ENCODE measurements around the gene CYP2W1. TPM values are rescaled to one million over a fixed set of nuclear protein-coding genes. Genes with fewer than 3 reads are reported as not detected.

CYP2W1 gene
- total and polyA plus RNA-seq, 3 donors from 2014 or later = 0.61 to 1.2 (median 0.71) TPM

- Histone ChIP-seq H3K9me3 (no peaks in the 10 kb centered on the region), H3K27ac (peak within 1 kb of the TSS; percentile 51 to 89), H3K27me3 (no peaks in the 10 kb centered on the region), H3K36me3 (ENCODE audit: low read depth, missing control alignments) (no peaks in the 10 kb centered on the region), H3K4me1 (peaks cover 25% of the 10 kb centered on the region), H3K4me3 (peak within 1 kb of the TSS; percentile 84 to 94)
- TF ChIP-seq CTCF (IDR thresholded peaks at IDR 0.05) (no peak), POLR2A (IDR thresholded peaks at IDR 0.05) (peak; percentile 7)
- intact Hi-C loops (cut with DNase I; ENCODE audit: low total_unique reads) = no loop called here
- peak; percentile 90 for DNase-seq
- 0% methylated on average over 9 to 66 of the region's 78 CpGs for WGBS, 2 donors
Measured at GRCh38 chr7:974820-975681, 7.9 kb upstream of the CYP2W1 start, which contains the start of gene COX19. COX19 (minus strand) TSS chr7:975549; CDS start chr7:975509, 40 bp downstream.

GRCh38 chr7:975702-976473 is 7.1 kb upstream of the CYP2W1 start:
- Histone ChIP-seq H3K9me3 (no peaks in the 10 kb centered on the region), H3K36me3 (ENCODE audit: low read depth, missing control alignments) (no peaks in the 10 kb centered on the region), H3K27me3 (no peaks in the 10 kb centered on the region), H3K4me1 (peaks cover 28% of the 10 kb centered on the region), H3K27ac (peak overlapping the region in 1 of 2 donors; percentile 89), H3K4me3 (peak overlapping the region; percentile 84 to 94)
- WGBS, 2 donors = 50 to 75% methylated on average over 11 to 28 of the region's 28 CpGs
- TF ChIP-seq CTCF (IDR thresholded peaks at IDR 0.05) = no peak
- no peak for TF ChIP-seq POLR2A (IDR thresholded peaks at IDR 0.05)
- DNase-seq = no peak
- intact Hi-C loops (cut with DNase I; ENCODE audit: low total_unique reads) = no loop called here

DNA sequence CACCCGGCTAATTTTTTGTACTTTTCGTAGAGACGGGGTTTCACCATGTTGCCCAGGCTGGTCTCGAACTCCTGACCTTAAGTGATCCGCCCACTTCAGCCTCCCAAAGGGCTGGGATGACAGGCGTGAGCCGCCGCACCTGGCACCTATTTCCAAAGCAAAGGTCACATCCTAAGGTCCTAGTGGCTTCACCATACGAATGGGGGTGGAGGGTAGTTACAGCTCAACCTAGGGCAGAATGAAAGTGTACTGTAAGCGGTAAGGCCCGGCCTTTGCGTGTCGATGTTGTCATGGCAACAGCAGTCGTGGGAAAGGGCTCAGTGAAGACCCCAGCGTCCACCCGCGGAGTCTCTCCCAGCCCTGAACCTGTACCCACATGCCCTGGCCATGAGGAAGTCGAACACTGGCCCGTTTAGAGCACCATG is 6.1 kb upstream of the CYP2W1 start:
- Histone ChIP-seq H3K27me3 (no peaks in the 10 kb centered on the region), H3K4me1 (peaks cover 28% of the 10 kb centered on the region), H3K36me3 (ENCODE audit: low read depth, missing control alignments) (no peaks in the 10 kb centered on the region), H3K4me3 (no peak overlapping the region), H3K27ac (peak overlapping the region in 1 of 2 donors; percentile 65), H3K9me3 (no peaks in the 10 kb centered on the region)
- TF ChIP-seq CTCF (IDR thresholded peaks at IDR 0.05) = no peak
- no peak for TF ChIP-seq POLR2A (IDR thresholded peaks at IDR 0.05)
- DNase-seq = no peak
- WGBS, 2 donors = 84 to 89% methylated on average over 19 of the region's 19 CpGs
- intact Hi-C loops (cut with DNase I; ENCODE audit: low total_unique reads) = no loop called here

DNA sequence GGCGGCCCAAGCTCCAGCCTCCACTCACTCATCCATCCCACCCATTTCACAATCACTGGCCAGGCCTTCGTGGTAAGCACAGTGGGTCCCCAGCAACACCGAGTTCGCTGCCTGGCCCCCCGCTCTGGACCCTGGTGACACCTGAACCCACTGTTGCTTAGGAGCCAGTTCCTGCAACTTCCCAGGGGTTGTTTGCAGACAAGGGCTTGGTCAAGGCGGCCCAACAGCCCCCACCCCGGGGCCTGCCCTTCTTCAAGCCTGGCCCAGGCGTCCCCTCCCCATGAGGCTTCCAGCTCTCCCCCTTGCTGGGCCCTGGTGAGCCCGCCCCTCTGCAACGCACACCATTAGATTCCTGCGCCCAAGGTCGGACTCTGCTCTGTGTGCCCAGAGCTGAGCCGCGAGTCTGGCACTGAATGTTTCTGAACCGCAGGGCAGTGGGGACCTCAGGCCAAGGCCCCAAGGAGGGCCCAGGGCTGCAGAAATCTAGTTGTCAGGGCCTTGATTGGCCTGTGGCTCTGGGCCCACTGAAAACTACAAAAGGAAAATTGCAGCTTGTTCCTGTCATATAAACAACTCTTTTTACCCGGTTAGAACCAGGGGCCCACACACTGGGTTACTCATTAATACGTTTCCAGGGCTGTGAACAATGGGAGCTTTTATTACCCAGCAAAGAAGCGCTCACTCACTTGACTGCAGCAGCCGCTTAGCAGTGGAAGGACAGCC is 5.5 kb upstream of the CYP2W1 start:
- Histone ChIP-seq H3K4me1 (peaks cover 28% of the 10 kb centered on the region), H3K9me3 (no peaks in the 10 kb centered on the region), H3K4me3 (no peak overlapping the region), H3K36me3 (ENCODE audit: low read depth, missing control alignments) (no peaks in the 10 kb centered on the region), H3K27me3 (no peaks in the 10 kb centered on the region), H3K27ac (peak overlapping the region; percentile 65)
- 53 to 57% methylated on average over 7 to 19 of the region's 19 CpGs for WGBS, 2 donors
- intact Hi-C loops (cut with DNase I; ENCODE audit: low total_unique reads) = no loop called here
- peak; percentile 56 for DNase-seq
- no peak for TF ChIP-seq POLR2A (IDR thresholded peaks at IDR 0.05)
- no peak for TF ChIP-seq CTCF (IDR thresholded peaks at IDR 0.05)
